Choroid plexus epithelial cell (primary cell): ENCODE measurements around the gene SMG6.
A peak's percentile ranks its signal among the peaks of the same experiment; 100 is the strongest.
"Not testable (repeated sequence)": the region's sequence is repeated elsewhere in the genome, so short reads cannot be mapped to it uniquely, and the experiment has no call there.

ENCODE experiments used
- DNase-seq: peaks from one replicate; pipeline ENCODE4 v3.0.0-alpha.2; 2010; ENCODE audit warnings: low read depth
- H3K4me3 ChIP-seq: 2 replicates; pipeline ENCODE4 v1.5.1; 2011; ENCODE audit warnings: low read depth, mild to moderate bottlenecking, control low read depth, low read length, moderate library complexity
- CTCF ChIP-seq: conservative IDR thresholded peaks from 2 replicates; pipeline ENCODE4 v1.5.1; 2011; ENCODE audit warnings: low read depth, mild to moderate bottlenecking, control low read depth, inconsistent platforms, low read length, moderate library complexity

Gene SMG6

DNA sequence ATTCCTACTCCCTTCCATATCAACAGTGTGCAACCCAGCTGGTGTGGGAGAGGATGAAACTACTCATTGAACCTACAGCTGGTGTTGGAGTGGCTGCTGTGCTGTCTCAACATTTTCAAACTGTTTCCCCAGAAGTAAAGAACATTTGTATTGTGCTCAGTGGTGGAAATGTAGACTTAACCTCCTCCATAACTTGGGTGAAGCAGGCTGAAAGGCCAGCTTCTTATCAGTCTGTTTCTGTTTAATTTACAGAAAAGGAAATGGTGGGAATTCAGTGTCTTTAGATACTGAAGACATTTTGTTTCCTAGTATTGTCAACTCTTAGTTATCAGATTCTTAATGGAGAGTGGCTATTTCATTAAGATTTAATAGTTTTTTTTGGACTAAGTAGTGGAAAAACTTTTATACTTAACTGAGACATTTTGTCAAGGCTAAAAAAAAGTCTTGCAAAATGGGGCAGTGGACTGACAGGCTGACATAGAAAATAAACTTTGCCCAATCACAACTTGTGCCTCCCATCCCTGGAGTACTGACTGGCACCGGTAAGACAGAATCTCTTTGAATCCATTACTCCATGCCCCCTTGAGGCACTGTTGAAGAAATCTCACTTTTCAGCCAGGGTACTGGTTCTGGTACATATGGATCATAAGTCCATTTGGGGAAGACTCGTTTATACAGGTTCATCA is 20.2 kb upstream of the SMG6 start:
- no peak for DNase-seq
- no peak for TF ChIP-seq CTCF

DNA sequence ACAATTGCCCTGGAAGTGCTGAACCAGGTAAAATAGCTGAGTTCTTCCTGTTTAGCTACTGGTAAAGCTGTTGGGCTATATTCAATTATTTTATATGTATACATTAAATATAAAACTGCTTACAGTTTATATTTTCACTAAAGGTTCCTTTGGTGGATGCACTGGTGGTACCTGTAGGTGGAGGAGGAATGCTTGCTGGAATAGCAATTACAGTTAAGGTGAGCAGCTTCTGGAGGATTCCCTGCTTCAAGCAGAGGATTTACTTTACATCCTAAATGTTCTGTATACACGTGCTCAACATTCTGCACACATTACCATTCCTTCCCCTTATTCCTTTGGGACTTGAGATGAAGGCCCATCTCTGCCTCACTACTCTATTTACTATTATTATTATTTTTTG is 17.8 kb upstream of the SMG6 start:
- no peak overlapping the region for H3K4me3 ChIP-seq
- TF ChIP-seq CTCF: no peak
- DNase-seq: no peak

More for the DNA sequence above, 20.2 kb upstream of the SMG6 start:
- no peak overlapping the region for H3K4me3 ChIP-seq

GRCh38 chr17:2319051-2319450 is 15.5 kb upstream of the SMG6 start:
- TF ChIP-seq CTCF: no peak
- H3K4me3 ChIP-seq: no peak overlapping the region
- no peak for DNase-seq

- TF ChIP-seq CTCF: no peak
- H3K4me3 ChIP-seq: no peak overlapping the region
- no peak for DNase-seq
These were observed 14.2 kb upstream of the SMG6 start for GRCh38 chr17:2317796-2318195.

- not testable (repeated sequence) for H3K4me3 ChIP-seq, DNase-seq
These were observed 13.3 kb upstream of the SMG6 start for GRCh38 chr17:2316916-2317205.

- TF ChIP-seq CTCF: no peak
- H3K4me3 ChIP-seq: no peak overlapping the region
- peak; percentile 62 for DNase-seq
These were observed 9.2 kb upstream of the SMG6 start for GRCh38 chr17:2312736-2313135.

GRCh38 chr17:2309338-2310154 is 6.0 kb upstream of the SMG6 start:
- TF ChIP-seq CTCF: no peak
- no peak overlapping the region for H3K4me3 ChIP-seq
- peak; percentile 26 for DNase-seq
